Pancreas (tissue), 10 donors: ENCODE data around the gene CAMK2A. TPM values are rescaled to one million over a fixed set of nuclear protein-coding genes. Genes with fewer than 3 reads are reported as not detected.

Source experiments
- ATAC-seq, 4 donors: fragments of 200-7000 bp; cut with Tn5 transposase; one replicate each; pipeline versions ENCODE4 v1.8.0 to v1.9.1; 2020; ENCODE audit warnings: mild to moderate bottlenecking in 4 of 4, moderate library complexity in 4 of 4
- DNase-seq, 6 donors: peaks; one replicate each; pipeline ENCODE4 v3.0.0-alpha.2; 2020
- FAIRE-seq: peaks from 2 replicates; lab custom pipeline; 2012; peaks lifted over from hg19 to GRCh38; lab: Jason Lieb, UNC
- H3K27ac ChIP-seq, 4 donors: fragments of 200-600 bp; sonication (generic); 1 replicate in 3 of 4; 2 replicates in 1 of 4; pipeline versions ENCODE4 v1.5.0 to v1.8.0; 2020
- H3K27me3 ChIP-seq, 4 donors: fragments of 200-600 bp; one replicate each; pipeline ENCODE4 v1.8.0; 2021
- H3K36me3 ChIP-seq, 3 donors: fragments of 200-600 bp; sonication (generic) in 1 of 3; one replicate each; pipeline versions ENCODE4 v1.5.0 to v1.8.0; 2020 to 2021
- H3K4me1 ChIP-seq, 3 donors: fragments of 200-600 bp; one replicate each; pipeline ENCODE4 v1.8.0; 2021
- H3K4me3 ChIP-seq, 4 donors: fragments of 200-600 bp; sonication (generic) in 2 of 4; one replicate each; pipeline versions ENCODE4 v1.5.0 to v1.8.0; 2020 to 2021
- H3K9me3 ChIP-seq, 4 donors: fragments of 200-600 bp; one replicate each; pipeline ENCODE4 v1.8.0; 2021
- WGBS, 2 donors: extraction: QIAGEN DNeasy Blood & Tissue Kit; methylation state at CpG; one replicate each; pipeline ENCODE4 v1.1.7; 2013; 5-methylcytosine and 5-hydroxymethylcytosine counted together
- intact Hi-C, 3 donors: fragments of 100-400 bp; cut with DNase I; formaldehyde crosslinking; loops; one replicate each; pipeline versions ENCODE4 v1.11.1 to v1.14.2; 2022
- polyA plus RNA-seq, 2 donors: library from polyadenylated mRNA; stranded (reverse); fragments of 200-250 nt; gene quantifications; one replicate each; pipeline ENCODE4 v1.2.3, GENCODE V29; 2013
- total RNA-seq, 6 donors: library from RNA; stranded (reverse); fragmentation: NEBNext Ultra II Directional in 4 of 6; extraction: Animal tissue kit (Norgen Biotek cat#: 25700) in 4 of 6; gene quantifications; one replicate each; pipeline versions ENCODE4 v1.2.1 to v1.2.4, GENCODE V29; 2021 to 2023
- TF ChIP-seq, protein P1 (sequence below), 4 donors: fragments of 200-600 bp; sonication (generic) in 3 of 4; IDR thresholded peaks; one replicate each; pipeline versions ENCODE4 v1.5.0 to v1.8.0; 2021; ENCODE audit warnings: antibody characterized with exemption in 4 of 4
- donor health status: healthy with polysubstance abuse.
- donor health status: DM: no; HTN: no; CAD: no; lungs with moderate emphysema.
- donor health status: DM: no; HTN: no; CAD: no.
- donor health status: control.
- donor health status: control.
- donor health status: Bipolar disorder and iron deficiency.
- donor health status: DM: yes; HTN: yes; CAD: no.
- donor health status: DM: no; HTN: no; CAD: no.
- donor health status: DM: no; HTN: no; CAD: no.
- donor health status: DM: yes; HTN: yes; CAD: no.

Gene CAMK2A
- total and polyA plus RNA-seq, 8 donors, result 0.03 to 0.19 (median 0.08) TPM; not detected in 3

DNA sequence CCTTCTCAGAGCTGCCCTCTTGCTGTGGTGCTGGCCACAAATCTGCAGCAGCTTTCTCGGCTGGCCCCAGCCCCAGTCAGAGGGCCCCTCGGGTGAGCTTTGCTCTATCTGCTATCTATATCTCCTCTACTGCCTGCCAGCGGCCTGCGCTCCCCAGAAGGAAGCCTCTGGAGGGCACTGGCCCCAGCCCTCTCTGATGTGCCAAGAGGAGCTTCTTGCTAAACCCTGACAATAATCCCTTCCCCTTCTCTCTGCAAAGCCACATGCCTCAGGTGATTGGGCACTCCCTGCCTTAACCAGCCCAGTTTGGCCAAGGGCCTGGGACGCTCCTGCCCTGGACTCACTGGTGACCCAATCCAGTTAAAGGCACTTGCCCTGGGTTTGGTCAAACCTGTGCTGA is 42.7 kb downstream of the CAMK2A start:
- Histone ChIP-seq H3K27me3 (no peaks in the 10 kb centered on the region), H3K27ac (no peak overlapping the region), H3K4me1 (no peaks in the 10 kb centered on the region), H3K36me3 (no peaks in the 10 kb centered on the region), H3K4me3 (no peak overlapping the region), H3K9me3 (no peaks in the 10 kb centered on the region)
- intact Hi-C loops, result no loop called here
- peak in 1 of 6 donors; percentile 41 for DNase-seq
- TF ChIP-seq, protein P1, sequence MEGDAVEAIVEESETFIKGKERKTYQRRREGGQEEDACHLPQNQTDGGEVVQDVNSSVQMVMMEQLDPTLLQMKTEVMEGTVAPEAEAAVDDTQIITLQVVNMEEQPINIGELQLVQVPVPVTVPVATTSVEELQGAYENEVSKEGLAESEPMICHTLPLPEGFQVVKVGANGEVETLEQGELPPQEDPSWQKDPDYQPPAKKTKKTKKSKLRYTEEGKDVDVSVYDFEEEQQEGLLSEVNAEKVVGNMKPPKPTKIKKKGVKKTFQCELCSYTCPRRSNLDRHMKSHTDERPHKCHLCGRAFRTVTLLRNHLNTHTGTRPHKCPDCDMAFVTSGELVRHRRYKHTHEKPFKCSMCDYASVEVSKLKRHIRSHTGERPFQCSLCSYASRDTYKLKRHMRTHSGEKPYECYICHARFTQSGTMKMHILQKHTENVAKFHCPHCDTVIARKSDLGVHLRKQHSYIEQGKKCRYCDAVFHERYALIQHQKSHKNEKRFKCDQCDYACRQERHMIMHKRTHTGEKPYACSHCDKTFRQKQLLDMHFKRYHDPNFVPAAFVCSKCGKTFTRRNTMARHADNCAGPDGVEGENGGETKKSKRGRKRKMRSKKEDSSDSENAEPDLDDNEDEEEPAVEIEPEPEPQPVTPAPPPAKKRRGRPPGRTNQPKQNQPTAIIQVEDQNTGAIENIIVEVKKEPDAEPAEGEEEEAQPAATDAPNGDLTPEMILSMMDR (IDR thresholded peaks at IDR 0.05), result no peak
- no peak for FAIRE-seq
- ATAC-seq, result no peak
- WGBS, 2 donors, result 64 to 90% methylated on average over 5 of the region's 5 CpGs

DNA sequence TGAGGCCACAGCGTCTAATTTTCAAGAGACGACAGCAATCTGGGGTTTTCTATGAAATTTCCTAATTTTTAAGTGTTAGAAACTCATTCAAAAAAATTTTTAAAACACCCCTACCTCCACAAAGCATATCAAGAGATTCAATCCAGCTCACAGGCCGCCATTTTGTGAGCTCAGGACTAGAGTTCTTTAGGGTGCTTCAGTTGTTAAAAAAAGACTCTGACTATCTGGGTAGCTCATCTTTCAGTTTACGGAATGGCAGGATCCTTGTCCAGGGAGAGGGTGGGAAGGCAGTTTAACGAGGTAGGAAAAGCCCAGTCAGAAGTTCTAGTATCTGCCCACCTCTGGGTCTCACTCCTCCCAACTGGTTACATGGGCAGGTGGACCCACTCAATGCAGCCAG is 43.1 kb downstream of the CAMK2A start:
- H3K4me1 ChIP-seq, result no peaks in the 10 kb centered on the region
- ATAC-seq (no peak), FAIRE-seq (no peak), DNase-seq (no peak)
- no peaks in the 10 kb centered on the region for H3K9me3 ChIP-seq
- TF ChIP-seq, protein P1 (IDR thresholded peaks at IDR 0.05), result no peak
- 92 to 96% methylated on average over 5 of the region's 5 CpGs for WGBS, 2 donors
- intact Hi-C loops, result no loop called here
- no peaks in the 10 kb centered on the region for H3K36me3 ChIP-seq
- H3K27me3 ChIP-seq, result no peaks in the 10 kb centered on the region
- H3K4me3 ChIP-seq, result no peak overlapping the region
- no peak overlapping the region for H3K27ac ChIP-seq

- DNase-seq (no peak), FAIRE-seq (no peak), ATAC-seq (no peak)
- intact Hi-C loops, result no loop called here
- no peaks in the 10 kb centered on the region for H3K27me3 ChIP-seq
- TF ChIP-seq, protein P1 (IDR thresholded peaks at IDR 0.05), result no peak
- H3K4me1 ChIP-seq, result no peaks in the 10 kb centered on the region
- H3K4me3 ChIP-seq, result no peak overlapping the region
- 83 to 85% methylated on average over 3 of the region's 3 CpGs for WGBS, 2 donors
- H3K9me3 ChIP-seq, result no peaks in the 10 kb centered on the region
- H3K36me3 ChIP-seq, result no peaks in the 10 kb centered on the region
- no peak overlapping the region for H3K27ac ChIP-seq
These were observed 43.8 kb downstream of the CAMK2A start for GRCh38 chr5:150245808-150246207.

DNA sequence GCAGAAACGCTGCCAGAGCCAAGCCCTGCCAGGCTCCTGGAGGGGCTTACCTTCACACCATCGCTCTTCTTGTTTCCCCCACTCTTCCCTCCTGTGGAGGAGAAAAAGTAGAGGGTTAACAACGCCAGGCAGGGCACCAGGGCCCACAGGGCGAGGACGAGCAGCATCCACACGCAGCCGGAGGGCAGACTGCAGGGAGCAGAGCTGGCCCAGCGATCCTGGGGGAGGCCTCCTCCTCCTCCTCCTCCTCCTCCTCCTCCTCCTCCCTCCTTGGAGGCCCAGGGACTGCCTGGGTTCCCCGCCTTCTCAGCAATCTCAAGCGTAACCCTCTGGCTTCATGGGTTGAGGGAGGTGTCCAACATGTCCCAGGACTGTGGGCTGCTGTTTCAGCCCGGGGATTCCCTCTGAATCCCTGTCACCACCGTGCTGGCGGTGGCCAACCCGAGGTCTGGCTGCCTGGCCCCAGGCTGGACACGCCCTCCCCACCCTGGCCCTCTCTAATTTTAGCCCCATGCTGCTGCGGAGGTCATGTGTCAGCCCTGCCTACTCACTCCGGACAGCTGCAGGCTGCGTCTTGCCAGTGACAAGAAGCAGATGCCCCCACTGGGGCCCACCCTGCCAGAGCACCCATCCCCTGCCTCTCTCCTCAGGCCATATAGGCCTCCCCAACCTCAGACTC is 44.3 kb downstream of the CAMK2A start:
- no peaks in the 10 kb centered on the region for H3K9me3 ChIP-seq
- no peak overlapping the region for H3K27ac ChIP-seq
- no peaks in the 10 kb centered on the region for H3K27me3 ChIP-seq
- ATAC-seq, result peak in 2 of 4 donors; percentile 24 to 29
- H3K4me1 ChIP-seq, result no peaks in the 10 kb centered on the region
- intact Hi-C loops, result no loop called here
- 80 to 87% methylated on average over 16 to 18 of the region's 18 CpGs for WGBS, 2 donors
- TF ChIP-seq, protein P1 (IDR thresholded peaks at IDR 0.05), result no peak
- no peaks in the 10 kb centered on the region for H3K36me3 ChIP-seq
- FAIRE-seq, result no peak
- peak in 1 of 6 donors; percentile 50 for DNase-seq
- H3K4me3 ChIP-seq, result no peak overlapping the region

- Histone ChIP-seq H3K36me3 (no peaks in the 10 kb centered on the region), H3K9me3 (no peaks in the 10 kb centered on the region), H3K27ac (no peak overlapping the region), H3K4me3 (no peak overlapping the region), H3K4me1 (no peaks in the 10 kb centered on the region), H3K27me3 (no peaks in the 10 kb centered on the region)
- ATAC-seq (no peak), FAIRE-seq (no peak), DNase-seq (no peak)
- 76 to 81% methylated on average over 7 of the region's 7 CpGs for WGBS, 2 donors
- TF ChIP-seq, protein P1 (IDR thresholded peaks at IDR 0.05), result no peak
- intact Hi-C loops, result no loop called here
These were observed 45.4 kb downstream of the CAMK2A start for GRCh38 chr5:150244209-150244608.
